ENCODE measurements around the gene LMF1. TPM values are rescaled to one million over a fixed set of nuclear protein-coding genes. Genes with fewer than 3 reads are reported as not detected.

The LMF1 gene
- total and polyA plus RNA-seq, 2 of the 13 experiments (the other 11 are each of a cell fraction or from before 2014, with no cell fraction given), result 6.8 to 8.5 TPM

GRCh38 chr16:1005286-1005685 is 34.5 kb upstream of the LMF1 start:
- ChIA-PET CTCF (ENCODE audit: low intra/inter-chr PET ratio, low total read pairs) (no interaction called here), POLR2A (no interaction called here)
- Histone ChIP-seq H3K9ac (ENCODE audit: insufficient read depth, low read depth, low read length) (no peak overlapping the region), H3K9me3 (ENCODE audit: low read length) (no peaks in the 10 kb centered on the region), H3K36me3 (replicated peaks in 1 of 2; ENCODE audit: control insufficient read depth in 1 of 2, insufficient read depth in 2 of 2, low read length in 2 of 2) (no peaks in the 10 kb centered on the region), H3K27me3 (ENCODE audit: control insufficient read depth in 1 of 2, insufficient read depth in 2 of 2, low read length in 2 of 2) (peaks cover 36 to 85% of the 10 kb centered on the region in 2 experiments), H3K4me3 (replicated peaks in 1 of 3; ENCODE audit: insufficient read depth in 1 of 3, low read depth in 2 of 3, low read length in 3 of 3) (no peak overlapping the region), H3K4me2 (ENCODE audit: low read depth, low read length) (no peak overlapping the region), H3K79me2 (ENCODE audit: insufficient read depth, low read length) (no peaks in the 10 kb centered on the region), H4K20me1 (ENCODE audit: insufficient read depth, low read length) (no peaks in the 10 kb centered on the region), H3K27ac (ENCODE audit: extremely low read length, insufficient read depth, low read length) (no peak overlapping the region), H3K4me1 (ENCODE audit: insufficient read depth, low read length) (no peaks in the 10 kb centered on the region), H2AFZ (ENCODE audit: low read length) (no peak overlapping the region)
- FAIRE-seq (no peak), DNase-seq (ENCODE audit: low spot score) (no peak), ATAC-seq (no peak)
- in situ Hi-C loops (cut with HindIII; ENCODE audit: extremely low pct_ligation_motif_present, low pct_unique_long_range_greater_than_20kb) (no loop called here), intact Hi-C loops (cut with micrococcal nuclease; ENCODE audit: unreplicated experiment) (no loop called here)
- no TSS peak for BruUV-seq (replicated peaks)
- WGBS (ENCODE audit: low lambda C conversion rate), result 70% methylated on average over 8 of the region's 11 CpGs
- TF ChIP-seq SATB2 (CRISPR knock-in tag; IDR thresholded peaks at IDR 0.05), result no peak
- TF ChIP-seq HNRNPH1 (optimal IDR thresholded peaks at IDR 0.05; ENCODE audit: low read depth, low read length), result no peak
- TF ChIP-seq ZNF550 (CRISPR knock-in tag; IDR thresholded peaks at IDR 0.05; ENCODE audit: borderline replicate concordance), result no peak
- TF ChIP-seq ZSCAN12 (CRISPR knock-in tag; IDR thresholded peaks at IDR 0.05), result no peak
- TF ChIP-seq CREB1 (IDR thresholded peaks at IDR 0.05), result no peak
- no peak for TF ChIP-seq CREB1 (CRISPR knock-in tag; IDR thresholded peaks at IDR 0.05)
- no peak for TF ChIP-seq MEF2D (CRISPR knock-in tag; IDR thresholded peaks at IDR 0.05)

DNA sequence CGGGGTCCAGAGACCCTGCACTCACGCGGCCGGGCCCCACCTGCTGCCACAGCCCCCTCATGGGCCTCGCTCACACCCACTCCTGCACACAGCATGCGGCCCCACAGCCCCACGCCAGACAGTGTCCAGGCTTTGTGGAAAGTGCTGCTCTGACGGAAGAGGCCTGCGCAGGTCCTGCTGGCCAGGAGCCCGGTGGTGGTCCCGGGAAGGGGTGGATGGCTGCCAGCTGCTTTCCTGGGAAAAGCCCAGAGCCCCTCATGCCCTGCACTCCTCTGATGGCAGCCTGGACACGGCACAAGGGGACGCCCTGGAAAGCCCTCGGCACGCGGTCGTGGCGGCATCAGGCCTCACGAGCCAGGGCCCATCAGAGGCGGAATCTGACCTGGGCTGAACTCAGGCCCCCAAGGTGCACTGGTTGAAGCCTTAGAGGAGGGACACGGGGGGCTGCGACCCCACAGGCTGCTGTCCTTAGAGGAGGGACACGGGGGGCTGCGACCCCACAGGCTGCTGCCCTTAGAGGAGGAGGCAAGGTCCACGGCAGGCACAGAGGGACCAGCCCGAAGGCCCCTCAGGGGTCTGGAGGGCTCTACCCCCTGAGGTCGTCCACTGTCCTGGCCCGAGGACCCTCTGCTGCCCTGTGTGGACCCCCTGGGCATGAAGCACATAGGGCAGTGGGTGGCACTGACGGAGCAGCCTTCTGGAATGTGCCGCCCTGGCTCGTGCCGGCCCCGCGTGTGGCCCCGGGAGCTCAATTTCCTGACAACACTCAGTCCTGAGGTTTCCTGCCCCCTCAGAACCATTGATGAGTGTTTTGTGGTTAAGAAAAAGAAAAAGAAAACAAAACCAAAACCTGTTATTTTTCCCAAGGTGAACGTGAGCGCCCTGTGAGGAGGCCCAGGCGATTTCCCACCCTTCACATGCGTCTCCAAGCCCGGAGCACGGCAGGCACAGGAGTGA is 32.9 kb upstream of the LMF1 start:
- intact Hi-C loops (cut with micrococcal nuclease; ENCODE audit: unreplicated experiment) (no loop called here), in situ Hi-C loops (cut with HindIII; ENCODE audit: extremely low pct_ligation_motif_present, low pct_unique_long_range_greater_than_20kb) (no loop called here)
- no peak overlapping the region for H3K27ac ChIP-seq (ENCODE audit: extremely low read length, insufficient read depth, low read length)
- no peaks in the 10 kb centered on the region for H3K36me3 ChIP-seq (replicated peaks in 1 of 2; ENCODE audit: control insufficient read depth in 1 of 2, insufficient read depth in 2 of 2, low read length in 2 of 2)
- H4K20me1 ChIP-seq (ENCODE audit: insufficient read depth, low read length), result peaks cover 4% of the 10 kb centered on the region; the same call in 1 of the 2 replicates
- FAIRE-seq (no peak), DNase-seq (ENCODE audit: low spot score) (no peak), ATAC-seq (no peak)
- no peak overlapping the region for H3K4me2 ChIP-seq (ENCODE audit: low read depth, low read length)
- H2AFZ ChIP-seq (ENCODE audit: low read length), result no peak overlapping the region
- ChIA-PET CTCF (ENCODE audit: low intra/inter-chr PET ratio, low total read pairs) (no interaction called here), POLR2A (no interaction called here)
- H3K4me1 ChIP-seq (ENCODE audit: insufficient read depth, low read length), result no peaks in the 10 kb centered on the region
- 27% methylated on average over 21 of the region's 41 CpGs for WGBS (ENCODE audit: low lambda C conversion rate)
- no peaks in the 10 kb centered on the region for H3K9me3 ChIP-seq (ENCODE audit: low read length)
- no peak overlapping the region for H3K4me3 ChIP-seq (replicated peaks in 1 of 3; ENCODE audit: insufficient read depth in 1 of 3, low read depth in 2 of 3, low read length in 3 of 3)
- TF ChIP-seq MAZ (IDR thresholded peaks at IDR 0.05; ENCODE audit: borderline replicate concordance, low read depth, low read length) (no peak), MAZ (CRISPR knock-in tag; IDR thresholded peaks at IDR 0.05; ENCODE audit: low read depth) (no peak)
- TF ChIP-seq, protein P1, sequence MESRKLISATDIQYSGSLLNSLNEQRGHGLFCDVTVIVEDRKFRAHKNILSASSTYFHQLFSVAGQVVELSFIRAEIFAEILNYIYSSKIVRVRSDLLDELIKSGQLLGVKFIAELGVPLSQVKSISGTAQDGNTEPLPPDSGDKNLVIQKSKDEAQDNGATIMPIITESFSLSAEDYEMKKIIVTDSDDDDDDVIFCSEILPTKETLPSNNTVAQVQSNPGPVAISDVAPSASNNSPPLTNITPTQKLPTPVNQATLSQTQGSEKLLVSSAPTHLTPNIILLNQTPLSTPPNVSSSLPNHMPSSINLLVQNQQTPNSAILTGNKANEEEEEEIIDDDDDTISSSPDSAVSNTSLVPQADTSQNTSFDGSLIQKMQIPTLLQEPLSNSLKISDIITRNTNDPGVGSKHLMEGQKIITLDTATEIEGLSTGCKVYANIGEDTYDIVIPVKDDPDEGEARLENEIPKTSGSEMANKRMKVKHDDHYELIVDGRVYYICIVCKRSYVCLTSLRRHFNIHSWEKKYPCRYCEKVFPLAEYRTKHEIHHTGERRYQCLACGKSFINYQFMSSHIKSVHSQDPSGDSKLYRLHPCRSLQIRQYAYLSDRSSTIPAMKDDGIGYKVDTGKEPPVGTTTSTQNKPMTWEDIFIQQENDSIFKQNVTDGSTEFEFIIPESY (CRISPR knock-in tag; IDR thresholded peaks at IDR 0.05), result 0 out of 2 replicates have a peak, but pooled peaks have one; percentile 7
- no TSS peak for BruUV-seq (replicated peaks)
- H3K27me3 ChIP-seq (ENCODE audit: control insufficient read depth in 1 of 2, insufficient read depth in 2 of 2, low read length in 2 of 2), result peaks cover 36 to 85% of the 10 kb centered on the region in 2 experiments
- H3K79me2 ChIP-seq (ENCODE audit: insufficient read depth, low read length), result no peaks in the 10 kb centered on the region
- H3K9ac ChIP-seq (ENCODE audit: insufficient read depth, low read depth, low read length), result no peak overlapping the region

Measured in HepG2 (cell line).